HG02870 (cell line): ENCODE measurements around the gene XPO5.

Experiments
- ATAC-seq: cut with Tn5 transposase; IDR thresholded peaks from one replicate; pipeline ENCODE4 v1.9.1; 2021; ENCODE audit warnings: mild to moderate bottlenecking, moderate library complexity; ENCODE audit not compliant: unreplicated experiment

Gene XPO5

DNA sequence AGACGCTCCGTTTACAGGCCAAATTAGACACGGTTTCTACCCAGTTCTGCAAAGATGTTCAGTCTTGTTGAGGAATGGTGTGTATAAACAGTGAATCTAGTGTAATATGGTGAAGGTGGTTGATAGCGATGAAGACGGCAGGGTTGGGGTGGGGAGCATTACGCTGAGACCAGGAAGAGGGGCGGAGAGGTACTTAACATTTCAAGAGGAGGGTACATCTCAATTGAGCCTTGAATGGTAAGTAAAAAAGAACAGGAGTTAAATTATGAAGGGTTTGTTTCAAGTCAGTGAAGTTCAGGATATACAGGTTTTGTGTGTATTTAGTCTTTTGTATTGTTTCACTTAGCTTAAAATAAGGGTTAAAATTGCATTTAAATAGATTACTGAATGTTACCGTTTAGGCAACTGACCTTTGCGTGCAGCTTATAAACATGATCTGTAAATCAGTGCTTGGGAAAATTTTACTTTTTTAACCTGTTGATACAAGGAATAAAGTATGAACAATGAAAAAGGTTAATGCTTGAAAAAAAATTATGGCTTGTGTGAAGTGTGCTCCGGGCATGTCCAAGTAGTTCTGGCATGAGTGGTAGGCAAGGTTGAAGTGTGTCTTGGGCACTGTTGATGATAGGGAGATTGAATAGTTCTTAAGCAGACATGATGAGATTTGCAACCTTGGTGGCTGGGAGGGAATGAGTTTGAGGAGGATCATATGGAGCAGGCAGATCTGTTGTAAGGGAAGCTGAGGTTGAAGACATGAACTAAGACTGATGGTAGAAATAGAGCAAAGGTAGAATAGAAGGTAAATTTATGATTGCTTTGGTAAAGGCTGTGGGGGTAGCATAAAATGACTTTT lies 58.1 kb downstream of the XPO5 start:
- ATAC-seq, result no peak

DNA sequence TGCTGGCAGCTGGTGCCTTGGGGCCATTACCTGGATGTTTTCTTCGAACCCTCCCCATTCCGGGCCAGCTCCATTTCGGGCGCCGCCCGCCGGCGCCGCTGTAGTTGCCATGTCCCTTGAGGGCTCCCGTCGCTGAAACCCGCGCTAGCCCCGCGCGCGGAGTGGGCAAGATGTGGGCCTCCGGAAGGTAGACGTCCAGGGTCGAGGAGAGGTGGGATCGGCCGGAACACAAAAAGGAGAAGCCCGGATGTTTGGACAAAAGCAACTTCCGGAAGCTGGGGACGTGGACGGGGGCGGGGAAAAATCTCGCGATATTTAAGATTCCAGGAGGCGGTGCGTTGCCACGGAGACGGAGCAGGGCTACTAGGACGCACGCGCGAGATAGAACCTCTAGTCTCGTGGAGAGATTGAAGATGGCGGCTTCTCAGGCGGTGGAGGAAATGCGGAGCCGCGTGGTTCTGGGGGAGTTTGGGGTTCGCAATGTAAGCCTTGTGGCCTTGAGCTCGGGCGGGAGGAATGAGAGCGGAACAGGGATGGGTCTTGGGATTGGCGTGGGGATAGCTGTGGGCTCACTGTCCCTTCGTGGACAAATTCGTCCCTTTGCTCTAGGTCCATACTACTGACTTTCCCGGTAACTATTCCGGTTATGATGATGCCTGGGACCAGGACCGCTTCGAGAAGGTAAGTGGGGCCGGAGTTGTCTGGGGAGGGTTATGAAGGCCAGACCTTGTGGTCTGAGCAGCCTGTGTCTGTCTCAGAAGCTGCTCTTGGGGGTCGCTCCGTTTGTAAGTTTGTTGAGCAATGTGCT lies 58.9 kb downstream of the XPO5 start, which contains the start of the genes POLR1C and YIPF3:
Gene POLR1C (plus strand): TSS at position 393 of the 808 bp plus-strand sequence. CDS start 21 bp downstream, at position 414.
Gene YIPF3 (minus strand): TSS at position 230 of the 808 bp plus-strand sequence. CDS start 119 bp downstream, at position 111.
- peak; percentile 93 for ATAC-seq

DNA sequence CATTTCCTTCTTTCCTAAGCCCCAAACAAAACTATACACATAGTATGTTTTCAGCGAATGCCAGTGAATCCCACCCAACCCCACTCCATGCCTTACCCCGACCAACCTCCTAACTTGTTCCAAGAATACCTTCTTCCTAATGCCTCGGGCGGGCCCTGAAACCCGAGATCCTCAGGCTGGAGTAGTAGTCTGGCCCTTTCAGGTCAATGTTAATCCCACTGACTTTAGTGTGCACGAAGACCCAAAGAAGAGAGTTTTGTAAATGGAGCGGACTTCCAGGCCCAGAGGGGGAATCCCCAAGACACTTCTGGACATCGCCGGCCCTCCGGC lies 59.5 kb downstream of the XPO5 start:
- no peak for ATAC-seq

DNA sequence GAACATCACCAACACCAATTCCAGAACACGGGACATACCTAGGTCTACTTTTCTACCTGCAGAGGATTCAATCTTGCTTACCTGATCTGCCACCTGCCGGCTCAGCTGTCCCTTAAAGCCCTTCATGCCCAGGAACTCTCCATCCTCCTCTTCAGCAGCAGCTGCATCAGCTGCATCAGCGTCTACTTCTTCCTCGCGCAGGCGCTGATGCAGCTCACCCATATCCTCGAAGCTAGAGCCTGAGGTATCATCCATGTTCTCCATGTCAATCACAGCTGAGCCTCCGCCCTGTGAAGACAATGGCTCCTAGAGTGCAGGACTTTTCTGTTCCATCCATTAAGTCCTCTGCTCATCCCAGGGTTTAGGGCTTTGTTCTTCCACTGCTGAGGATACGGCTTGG lies 60.0 kb downstream of the XPO5 start:
- no peak for ATAC-seq

DNA sequence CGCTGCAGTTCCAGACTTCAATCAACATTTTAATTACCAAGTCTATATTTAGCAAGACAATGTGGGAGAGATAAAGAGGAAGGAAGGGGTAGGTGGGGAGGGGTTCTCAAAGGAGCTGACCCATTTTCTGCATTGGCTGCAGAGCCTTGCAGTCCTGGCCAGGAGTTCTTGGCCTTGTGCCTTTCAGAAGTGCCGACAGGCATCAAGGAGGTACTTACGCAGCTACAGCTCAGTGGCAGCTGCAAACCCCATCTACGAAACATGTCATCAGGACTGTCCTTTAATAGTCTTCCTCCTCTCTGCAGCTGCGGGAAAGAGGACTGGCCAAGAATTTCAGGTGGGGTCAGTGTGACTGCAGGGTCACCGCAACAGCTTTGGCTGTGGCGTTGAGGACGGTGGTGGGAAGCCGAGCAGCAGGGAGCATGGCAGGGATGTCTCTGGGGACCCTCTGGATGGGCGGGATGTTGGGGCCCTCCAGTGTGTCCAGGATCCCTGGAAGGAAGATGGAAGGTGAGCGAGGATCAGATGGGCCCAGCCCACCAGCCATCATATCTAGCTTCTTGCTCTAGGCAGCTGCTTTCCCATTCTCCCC lies 63.9 kb downstream of the XPO5 start:
- ATAC-seq, result no peak

DNA sequence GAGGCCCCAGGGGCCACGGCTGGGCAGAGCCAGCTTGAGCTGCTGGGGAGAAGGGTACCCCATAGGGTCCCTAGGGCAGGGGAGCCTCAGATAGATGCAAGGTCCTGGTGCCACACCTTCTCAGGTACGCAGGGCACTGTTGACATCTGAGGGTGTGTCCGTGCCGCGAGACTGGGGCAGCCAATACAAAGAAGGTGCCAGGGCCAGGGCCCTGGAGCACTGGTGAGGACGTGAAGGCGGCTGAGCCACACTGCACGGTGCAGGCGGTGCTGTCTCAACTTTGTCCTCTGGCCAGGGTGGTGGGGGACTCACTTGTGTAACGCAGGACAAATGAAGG lies 65.0 kb downstream of the XPO5 start:
- ATAC-seq, result no peak

DNA sequence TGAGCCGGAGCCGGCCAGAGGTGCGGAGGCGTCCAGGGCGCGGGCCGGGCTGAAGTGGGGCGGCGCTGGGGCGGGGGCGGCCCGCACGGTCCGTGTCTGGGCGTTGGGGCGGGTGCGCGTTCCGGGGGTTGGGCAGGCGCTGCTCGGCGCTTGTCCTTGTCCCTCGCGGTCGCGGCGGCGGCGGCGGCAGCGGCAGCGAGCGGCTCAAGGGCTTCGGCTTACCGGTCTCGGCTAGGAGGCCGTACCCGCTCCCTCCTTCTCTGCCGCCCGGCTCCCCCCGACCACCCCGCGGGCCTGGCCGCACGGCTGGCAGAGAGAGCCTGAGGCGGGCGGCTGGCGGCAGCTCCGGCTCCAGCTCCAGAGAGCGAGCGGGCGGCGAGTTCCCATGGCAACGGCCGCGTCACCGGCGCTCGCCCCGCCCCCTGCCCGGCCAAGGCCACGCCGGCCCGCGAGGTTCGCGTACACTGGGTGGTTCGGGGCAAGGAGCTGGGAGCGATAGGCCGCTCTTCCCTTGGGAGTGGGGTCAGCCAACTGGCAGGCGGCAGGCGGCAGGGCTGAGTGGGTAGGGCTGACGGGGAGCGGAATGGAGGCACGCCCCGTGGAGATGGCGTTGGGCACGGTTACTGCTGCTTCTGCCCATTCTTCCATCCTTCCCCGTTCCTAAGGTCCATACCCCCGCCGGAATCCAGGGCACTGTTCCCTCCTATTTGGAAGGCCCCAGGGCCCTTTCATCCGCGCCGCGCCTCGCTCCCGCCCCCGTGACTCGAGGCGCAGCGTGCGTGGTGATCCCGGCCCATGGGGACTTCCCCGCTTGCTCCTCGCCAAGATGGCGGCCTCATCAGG lies 65.6 kb downstream of the XPO5 start, which contains the start of gene LRRC73:
Gene LRRC73 (minus strand): TSS at position 363 of the 843 bp plus-strand sequence. CDS start 561 bp downstream, outside the sequence.
- peak; percentile 49 for ATAC-seq

DNA sequence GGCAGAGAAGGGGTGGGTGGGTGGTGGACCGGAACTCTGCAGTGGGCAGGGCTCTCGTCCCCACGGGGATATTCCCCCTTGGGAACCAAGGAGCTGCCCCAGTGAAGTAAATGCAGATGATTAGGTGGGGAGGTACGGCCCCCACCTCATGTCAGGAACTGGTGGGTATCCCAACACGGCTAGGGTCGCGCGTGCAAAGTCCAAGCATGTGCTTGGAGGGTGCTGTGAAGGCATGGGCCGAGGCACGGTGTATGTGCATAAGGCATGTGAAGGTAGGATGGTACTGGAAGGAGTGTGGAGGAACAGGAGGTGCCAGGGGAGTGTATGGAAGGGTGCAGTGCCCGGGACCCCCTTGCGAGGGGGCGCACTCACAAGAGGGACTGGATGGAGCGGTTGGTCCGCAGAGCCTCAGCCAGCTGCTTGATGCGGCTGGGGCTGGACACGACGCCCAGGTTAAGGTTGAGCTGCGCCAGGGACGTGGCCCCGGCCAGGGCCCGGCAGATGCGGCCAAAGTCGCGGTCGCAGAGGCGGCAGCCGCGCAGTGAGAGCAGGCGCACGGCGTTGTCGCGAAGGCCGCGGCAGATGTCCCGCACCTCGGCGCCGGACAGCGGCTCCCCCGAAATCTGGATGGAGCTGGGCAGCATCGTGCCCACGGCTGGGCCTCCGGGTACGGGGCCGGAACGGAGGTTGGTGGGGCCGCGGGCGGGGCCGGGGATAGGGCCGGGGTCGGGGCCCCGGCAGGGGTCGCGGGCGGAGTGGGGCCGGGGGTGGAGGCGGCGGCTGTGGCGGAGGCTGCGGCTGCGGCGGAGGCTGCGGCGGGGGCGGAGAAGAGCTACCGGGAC lies 66.5 kb downstream of the XPO5 start:
- ATAC-seq, result peak; percentile 8

DNA sequence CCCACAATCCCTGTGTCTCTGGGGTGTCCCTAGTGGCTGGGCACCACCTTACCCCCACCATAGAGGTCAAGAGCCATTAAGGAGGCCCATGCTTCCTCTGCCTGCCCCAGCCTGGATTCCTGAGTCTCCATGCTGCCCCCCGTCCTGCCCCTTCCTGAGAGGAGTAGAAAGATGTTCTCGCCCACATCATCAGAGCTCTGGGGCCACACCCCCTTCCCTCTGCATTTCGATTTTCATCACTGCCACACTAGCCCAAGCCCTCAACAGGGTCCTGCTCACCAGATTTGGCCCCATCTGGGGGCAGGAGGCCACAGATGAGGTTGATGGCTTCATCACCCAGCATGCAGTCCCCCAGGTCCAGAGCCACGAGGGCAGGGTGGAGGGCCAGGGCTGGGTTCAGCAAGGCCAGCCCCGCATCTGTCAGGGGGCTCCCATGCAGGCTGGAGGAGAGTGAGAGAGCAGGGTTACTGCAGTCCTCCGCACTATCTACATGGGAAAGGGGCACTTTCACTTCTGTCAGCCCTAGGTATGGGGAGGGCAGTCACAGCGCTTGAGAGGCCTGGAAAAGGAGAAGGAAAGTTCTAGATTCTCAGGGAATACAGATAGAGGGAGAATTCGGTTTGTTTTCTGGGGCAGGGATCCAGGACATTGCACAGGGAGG lies 67.2 kb downstream of the XPO5 start:
- ATAC-seq, result no peak

DNA sequence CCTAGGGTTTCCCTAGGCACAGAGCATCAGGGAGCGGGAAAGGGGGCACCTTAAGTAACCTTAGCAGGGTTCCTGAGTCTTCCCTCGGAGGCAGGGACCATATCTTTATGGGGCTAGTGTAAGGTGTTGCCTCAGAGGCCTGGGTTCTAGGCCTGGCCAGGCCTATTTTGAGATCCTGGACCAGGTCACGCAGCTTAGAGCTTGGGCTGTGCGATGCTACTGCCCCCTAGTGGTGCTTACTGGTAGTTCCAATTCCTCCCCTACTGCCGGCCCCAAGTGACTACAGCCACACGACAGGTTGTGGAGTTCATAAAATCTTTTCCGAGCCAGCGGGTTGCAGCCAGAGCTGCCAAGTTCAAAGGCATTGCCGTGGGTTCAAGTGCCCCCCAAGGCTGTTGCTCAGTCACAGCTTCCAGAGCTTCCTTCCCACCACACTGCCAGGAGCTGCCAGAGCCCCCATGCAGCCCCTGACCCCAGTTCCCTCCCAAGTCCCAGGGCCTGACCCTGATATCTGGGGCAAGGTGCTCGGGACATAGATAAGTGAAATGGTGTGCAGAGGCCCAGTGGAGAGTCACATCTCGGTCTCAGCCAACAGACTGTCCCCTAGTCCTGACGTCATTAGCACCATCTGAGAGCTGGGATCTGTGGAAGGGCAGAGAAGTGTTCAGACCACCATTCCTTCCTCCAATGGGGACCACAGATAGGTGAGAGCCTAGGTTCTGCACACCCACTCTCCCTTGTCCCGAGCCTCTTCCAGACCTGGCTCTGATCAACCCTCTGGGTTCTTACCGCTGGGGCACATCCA lies 69.0 kb downstream of the XPO5 start:
- peak; percentile 51 for ATAC-seq

DNA sequence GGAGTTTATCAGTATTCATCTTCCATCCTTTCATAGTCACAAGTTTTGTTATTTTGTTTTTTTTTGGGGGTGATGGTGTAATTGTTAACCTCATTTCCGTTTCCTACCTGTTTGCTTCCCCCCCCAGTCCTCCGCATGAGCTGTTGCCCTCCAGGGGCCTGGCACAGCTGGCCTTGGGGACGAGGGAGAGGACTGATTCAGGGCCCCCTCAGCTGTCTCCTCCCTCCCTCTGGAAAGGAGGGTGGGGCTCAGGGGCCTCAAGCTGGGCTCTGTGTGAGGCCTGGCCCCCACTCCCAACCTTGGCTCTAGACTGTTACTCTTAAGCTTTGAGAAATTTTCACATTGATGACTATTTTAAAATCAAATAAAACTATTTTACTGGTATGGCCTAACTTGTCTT lies 69.7 kb downstream of the XPO5 start:
- no peak for ATAC-seq

DNA sequence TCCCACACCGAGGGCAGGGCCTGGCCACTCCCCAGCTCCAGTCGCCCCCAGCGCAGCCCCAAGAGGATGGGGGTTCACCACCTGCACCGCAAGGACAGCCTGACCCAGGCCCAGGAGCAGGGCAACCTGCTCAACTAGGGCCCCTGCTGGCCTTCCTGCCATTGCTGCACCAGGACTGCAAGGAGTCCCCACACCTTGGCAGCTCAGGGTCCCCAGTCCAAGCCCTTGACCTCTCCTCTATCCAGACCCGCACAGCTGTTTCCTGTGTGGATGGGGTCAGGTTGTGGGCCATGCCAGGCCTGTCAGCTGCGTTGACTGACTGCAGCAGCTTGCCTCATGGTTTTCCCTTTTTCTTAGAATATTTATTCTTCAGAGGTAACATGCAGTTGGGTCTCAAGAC lies 70.1 kb downstream of the XPO5 start:
- no peak for ATAC-seq

DNA sequence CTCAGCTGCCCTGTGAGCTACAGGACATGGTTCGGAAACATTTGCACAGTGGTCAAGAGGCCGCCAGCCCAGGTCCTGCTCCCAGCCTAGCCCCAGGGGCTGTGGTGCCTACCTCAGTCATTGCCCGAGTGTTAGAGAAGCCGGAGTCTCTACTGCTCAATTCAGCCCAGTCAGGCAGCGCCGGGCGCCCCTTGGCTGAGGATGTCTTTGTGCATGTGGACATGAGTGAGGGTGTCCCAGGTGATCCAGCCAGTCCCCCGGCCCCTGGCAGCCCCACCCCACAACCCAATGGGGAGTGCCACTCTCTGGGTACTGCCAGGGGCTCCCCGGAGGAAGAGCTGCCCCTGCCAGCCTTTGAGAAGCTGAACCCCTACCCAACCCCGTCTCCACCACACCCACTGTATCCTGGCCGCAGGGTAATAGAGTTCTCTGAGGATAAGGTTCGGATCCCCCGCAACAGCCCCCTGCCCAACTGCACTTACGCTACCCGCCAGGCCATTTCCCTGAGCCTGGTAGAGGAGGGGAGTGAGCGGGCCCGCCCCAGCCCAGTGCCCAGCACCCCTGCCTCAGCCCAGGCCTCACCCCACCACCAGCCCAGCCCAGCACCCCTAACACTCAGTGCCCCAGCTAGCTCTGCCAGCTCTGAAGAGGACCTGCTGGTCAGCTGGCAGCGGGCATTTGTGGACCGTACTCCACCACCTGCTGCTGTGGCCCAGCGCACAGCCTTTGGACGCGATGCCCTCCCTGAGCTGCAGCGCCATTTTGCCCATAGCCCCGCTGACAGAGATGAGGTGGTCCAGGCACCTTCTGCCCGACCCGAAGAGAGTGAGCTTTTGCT lies 70.9 kb downstream of the XPO5 start:
- no peak for ATAC-seq

DNA sequence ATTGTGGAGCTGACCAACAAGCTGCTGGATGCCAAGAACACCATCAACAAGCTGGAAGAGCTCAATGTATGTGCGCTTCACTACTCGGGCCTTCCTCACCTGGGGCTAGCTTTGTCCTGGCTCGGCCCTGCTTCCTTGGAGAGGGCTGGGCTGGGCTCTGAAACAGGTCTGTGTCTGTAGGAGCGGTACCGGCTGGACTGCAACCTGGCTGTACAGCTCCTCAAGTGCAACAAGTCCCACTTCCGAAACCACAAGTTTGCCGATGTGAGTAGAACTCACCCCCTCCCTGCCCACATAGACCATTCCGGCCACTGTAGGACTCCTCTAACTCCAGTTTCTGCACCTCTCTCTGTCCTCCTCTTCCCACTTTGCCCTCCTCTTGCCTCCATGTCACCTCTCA lies 72.4 kb downstream of the XPO5 start:
- no peak for ATAC-seq

DNA sequence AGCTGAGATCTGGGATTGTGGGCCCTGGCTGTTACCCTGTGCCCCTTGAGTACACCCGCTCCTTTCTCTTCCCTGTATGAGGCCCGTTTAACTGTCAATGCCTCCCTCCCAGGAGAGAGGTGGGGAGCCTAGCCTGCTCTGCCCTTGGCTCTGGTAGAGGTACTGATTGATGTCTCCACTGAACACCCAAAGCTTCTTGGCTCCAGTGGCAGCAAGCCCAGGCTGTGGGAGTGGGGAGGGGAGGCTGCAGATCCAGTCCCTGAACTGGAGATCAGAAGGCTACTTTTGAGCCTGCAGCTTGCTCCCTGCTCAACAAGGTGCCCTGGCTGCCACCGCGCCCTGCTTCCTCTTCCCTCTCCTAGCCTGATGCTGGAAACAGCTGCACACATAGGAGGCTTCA lies 73.2 kb downstream of the XPO5 start:
- no peak for ATAC-seq

DNA sequence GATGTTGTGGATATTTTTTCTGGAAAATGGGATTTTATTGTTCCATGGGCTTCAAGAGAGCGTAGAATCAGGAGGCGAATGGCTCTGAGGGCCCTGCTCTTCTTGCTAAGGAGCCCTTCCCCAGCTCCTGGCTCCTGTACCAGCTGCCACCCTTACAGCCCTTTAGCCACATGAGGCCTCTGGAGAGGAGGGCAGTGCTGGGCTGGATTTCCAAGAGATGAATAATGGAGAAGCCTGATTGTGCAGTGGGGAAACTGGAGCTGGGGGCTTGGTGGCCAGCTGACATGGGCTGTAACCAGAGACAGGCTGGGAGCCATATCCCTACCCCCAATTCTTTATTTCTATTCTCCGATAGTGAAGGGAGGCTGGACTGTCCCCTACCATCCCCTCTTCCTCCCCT lies 74.9 kb downstream of the XPO5 start:
- ATAC-seq, result no peak

DNA sequence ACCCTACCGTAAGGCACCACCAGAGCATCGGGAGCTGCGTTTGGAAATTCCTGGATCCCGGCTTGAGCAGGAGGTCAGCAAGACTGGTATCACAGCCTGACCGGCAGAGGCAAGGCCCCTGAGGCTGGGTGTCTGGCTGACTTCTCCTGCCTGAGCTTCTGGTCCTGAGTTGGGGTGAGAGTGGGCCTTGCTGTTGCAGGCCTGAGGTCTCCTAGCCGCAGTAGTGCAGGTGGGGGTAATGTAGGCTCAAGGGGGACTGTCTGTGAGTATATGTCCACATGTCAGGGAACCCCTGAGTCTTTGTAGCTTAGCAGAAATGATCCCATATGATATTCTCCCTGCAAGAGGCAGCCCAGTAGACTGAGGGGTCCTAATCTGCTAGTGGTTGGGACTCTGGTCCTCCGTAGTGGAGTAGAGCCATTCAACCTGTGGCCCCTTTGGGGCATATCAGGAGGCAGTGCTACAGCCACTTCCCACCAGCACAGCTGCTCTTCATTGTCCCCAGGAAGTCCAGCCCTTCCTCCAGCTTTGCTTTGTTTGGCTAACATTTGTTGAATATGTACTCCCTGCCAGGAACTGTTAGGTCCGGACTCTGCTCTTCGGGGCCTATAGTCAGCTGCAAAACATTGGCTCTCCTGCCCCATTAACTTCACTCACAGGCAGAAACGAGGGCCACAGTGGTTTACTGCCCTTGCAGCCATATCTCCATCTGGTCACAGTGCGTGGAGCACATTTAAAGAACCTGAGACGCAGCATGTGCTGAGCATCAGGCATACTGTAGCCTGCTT lies 76.6 kb downstream of the XPO5 start:
- ATAC-seq, result no peak
